IMR-90 (cell line): Measurements from ENCODE around the gene NSL1. TPM values are rescaled to one million over a fixed set of nuclear protein-coding genes. Genes with fewer than 3 reads are reported as not detected.
A peak's percentile ranks its signal among the peaks of the same experiment; 100 is the strongest.

Experiments
- ATAC-seq: fragments of 200-7000 bp; cut with Tn5 transposase; 2 replicates; pipeline ENCODE4 v1.9.1; 2020; ENCODE audit warnings: low read depth, mild to moderate bottlenecking, moderate library complexity
- BruUV-seq: library from RNA; stranded (reverse); fragments of 400-500 nt; replicated peaks from 2 replicates; lab custom pipeline; 2021; lab: Mats Ljungman, UMichigan
- CTCF ChIA-PET: fragments of 300-600 bp; formaldehyde crosslinking; extraction: SDS; loops from one replicate; lab custom pipeline; 2021; ENCODE audit warnings: antibody characterized with exemption; lab: Yijun Ruan, JAX
- POLR2A ChIA-PET: fragments of 300-600 bp; sonication (Branson Sonifier 250); formaldehyde crosslinking; loops from one replicate; lab custom pipeline; 2022; ENCODE audit warnings: antibody characterized with exemption; ENCODE audit not compliant: unreplicated experiment; lab: Charles Lee
- DNase-seq: peaks from one replicate; pipeline ENCODE4 v3.0.0; 2013
- H2AFZ ChIP-seq: replicated peaks from 2 replicates; pipeline ENCODE3; 2013; ENCODE audit warnings: low read length, mild to moderate bottlenecking; ENCODE audit not compliant: poor library complexity
- H2AK5ac ChIP-seq: 2 replicates; pipeline ENCODE4 v1.6.1; 2013; ENCODE audit warnings: low read depth, low read length, inconsistent platforms
- H2AK9ac ChIP-seq: replicated peaks from 2 replicates; pipeline ENCODE3; 2013; ENCODE audit warnings: mild to moderate bottlenecking, low read depth, low read length, moderate library complexity; ENCODE audit not compliant: poor library complexity
- H2BK120ac ChIP-seq: 2 replicates; pipeline ENCODE4 v1.6.1; 2013; ENCODE audit warnings: low read depth, low read length, inconsistent platforms
- H2BK15ac ChIP-seq: 3 replicates; pipeline ENCODE4 v1.6.1; 2013; ENCODE audit warnings: low read depth, low read length, inconsistent platforms
- H2BK20ac ChIP-seq: 2 replicates; pipeline ENCODE4 v1.6.1; 2013; ENCODE audit warnings: low read depth, mild to moderate bottlenecking, inconsistent platforms, low read length, moderate library complexity
- H2BK5ac ChIP-seq: 2 replicates; pipeline ENCODE4 v1.6.1; 2013; ENCODE audit warnings: mild to moderate bottlenecking, low read depth, low read length, inconsistent platforms; ENCODE audit not compliant: poor library complexity, severe bottlenecking
- H3K14ac ChIP-seq: replicated peaks from 2 replicates; pipeline ENCODE4 v1.6.1; 2013; ENCODE audit warnings: low read depth, low read length, inconsistent platforms
- H3K18ac ChIP-seq: 2 replicates; pipeline ENCODE4 v1.6.1; 2013; ENCODE audit warnings: low read depth, low read length, control low read depth
- H3K23ac ChIP-seq: 2 replicates; pipeline ENCODE4 v1.6.1; 2013; ENCODE audit warnings: low read depth, low read length, inconsistent platforms
- H3K27ac ChIP-seq: 2 replicates; pipeline ENCODE4 v1.5.1; 2013; ENCODE audit warnings: mild to moderate bottlenecking, control low read depth, low read length; ENCODE audit not compliant: insufficient read depth
- H3K27me3 ChIP-seq: 2 replicates; pipeline ENCODE4 v1.6.1; 2013; ENCODE audit warnings: low read length; ENCODE audit not compliant: control insufficient read depth, insufficient read depth
- H3K36me3 ChIP-seq: 2 replicates; pipeline ENCODE4 v1.6.1; 2013; ENCODE audit warnings: low read length, mixed read lengths; ENCODE audit not compliant: control insufficient read depth, insufficient read depth
- H3K4ac ChIP-seq: 2 replicates; pipeline ENCODE4 v1.6.1; 2013; ENCODE audit warnings: low read depth, low read length, inconsistent platforms
- H3K4me1 ChIP-seq: 2 replicates; pipeline ENCODE4 v1.6.1; 2013; ENCODE audit warnings: low read length, mixed read lengths; ENCODE audit not compliant: control insufficient read depth, insufficient read depth
- H3K4me2 ChIP-seq: 2 replicates; pipeline ENCODE4 v1.6.1; 2013; ENCODE audit warnings: low read depth, mild to moderate bottlenecking, control low read depth, low read length, moderate library complexity
- H3K4me3 ChIP-seq: 2 replicates; pipeline ENCODE4 v1.5.1; 2013; ENCODE audit warnings: low read depth, mild to moderate bottlenecking, control low read depth, low read length, moderate library complexity; ENCODE audit not compliant: insufficient read depth
- H3K56ac ChIP-seq: 2 replicates; pipeline ENCODE4 v1.6.1; 2013; ENCODE audit warnings: low read length, inconsistent platforms; ENCODE audit not compliant: insufficient read depth; ENCODE audit errors: extremely low read depth
- H3K79me1 ChIP-seq, 2 experiments: 2 replicates each; pipeline ENCODE4 v1.6.1; 2013; ENCODE audit warnings: low read length in 2 of 2, inconsistent platforms in 1 of 2, low read depth in 1 of 2
- H3K9ac ChIP-seq: 2 replicates; pipeline ENCODE4 v1.6.1; 2013; ENCODE audit warnings: low read depth, low read length, control low read depth
- H3K9me1 ChIP-seq: 2 replicates; pipeline ENCODE4 v1.6.1; 2013; ENCODE audit warnings: low read length, inconsistent platforms; ENCODE audit not compliant: insufficient read depth
- H3K9me3 ChIP-seq: 2 replicates; pipeline ENCODE4 v1.6.1; 2013; ENCODE audit warnings: low read length; ENCODE audit not compliant: control insufficient read depth, insufficient read depth
- H4K20me1 ChIP-seq: 2 replicates; pipeline ENCODE4 v1.6.1; 2013; ENCODE audit warnings: low read length, inconsistent platforms; ENCODE audit not compliant: insufficient read depth
- H4K5ac ChIP-seq: 2 replicates; pipeline ENCODE4 v1.6.1; 2013; ENCODE audit warnings: mild to moderate bottlenecking, low read depth, low read length, control low read depth
- H4K8ac ChIP-seq, 2 experiments: 2 replicates each; pipeline ENCODE4 v1.6.1; 2013; ENCODE audit warnings: low read depth in 2 of 2, low read length in 2 of 2, control low read depth in 1 of 2, inconsistent platforms in 1 of 2
- H4K91ac ChIP-seq: 2 replicates; pipeline ENCODE4 v1.6.1; 2013; ENCODE audit warnings: low read depth, low read length, inconsistent platforms; ENCODE audit not compliant: insufficient read depth
- BHLHE40 ChIP-seq: fragments of 150-350 bp; IDR thresholded peaks from 2 replicates; pipeline ENCODE4 v1.6.1; 2016; ENCODE audit warnings: mild to moderate bottlenecking, low read depth, low read length
- MAFK ChIP-seq: IDR thresholded peaks from 2 replicates; pipeline ENCODE4 v1.6.1; 2012; ENCODE audit warnings: low read depth, low read length, improper control_type of control experiment
- NFE2L2 ChIP-seq: fragments of 150-350 bp; IDR thresholded peaks from 2 replicates; pipeline ENCODE4 v1.6.1; 2016; ENCODE audit warnings: low read depth, mild to moderate bottlenecking, low read length
- WGBS, 2 experiments: methylation state at CpG; one replicate each; pipeline versions ENCODE4 v1.1.5 to v1.1.7; 2013; ENCODE audit warnings: missing lambda C conversion rate in 2 of 2; ENCODE audit not compliant: insufficient read length in 1 of 2; ENCODE audit errors: extremely low coverage in 2 of 2; 5-methylcytosine and 5-hydroxymethylcytosine counted together
- dilution Hi-C: fragments of 300-500 bp; cut with HindIII; formaldehyde crosslinking; loops from one replicate; pipeline ENCODE4 v1.14.3; 2018; ENCODE audit warnings: low sequenced_read_pairs; ENCODE audit not compliant: unreplicated experiment
- in situ Hi-C: fragments of 300-500 bp; cut with MboI; formaldehyde crosslinking; loops from 3 replicates; pipeline ENCODE4 v1.14.3; 2019; ENCODE audit warnings: low sequenced_read_pairs, inconsistent platforms, mixed read lengths
- intact Hi-C: fragments of 100-400 bp; cut with micrococcal nuclease; formaldehyde crosslinking; loops from 2 replicates; pipeline ENCODE4 v1.10.0; 2022
- polyA plus RNA-seq, 3 experiments: library from polyadenylated mRNA; depleted of rRNA; stranded (reverse); fragments of >200 nt; gene quantifications; 2 replicates each; pipeline ENCODE4 v1.2.3, GENCODE V29; 2012; ENCODE audit warnings: low replicate concordance in 1 of 3
- total RNA-seq: library from RNA; depleted of rRNA; stranded (reverse); fragments of >200 nt; gene quantifications from 2 replicates; pipeline ENCODE4 v1.2.3, GENCODE V29; 2012

The NSL1 gene
- total and polyA plus RNA-seq, 2 of the 4 experiments (the other 2 are of a cell fraction): 19.1 to 42.5 TPM

DNA sequence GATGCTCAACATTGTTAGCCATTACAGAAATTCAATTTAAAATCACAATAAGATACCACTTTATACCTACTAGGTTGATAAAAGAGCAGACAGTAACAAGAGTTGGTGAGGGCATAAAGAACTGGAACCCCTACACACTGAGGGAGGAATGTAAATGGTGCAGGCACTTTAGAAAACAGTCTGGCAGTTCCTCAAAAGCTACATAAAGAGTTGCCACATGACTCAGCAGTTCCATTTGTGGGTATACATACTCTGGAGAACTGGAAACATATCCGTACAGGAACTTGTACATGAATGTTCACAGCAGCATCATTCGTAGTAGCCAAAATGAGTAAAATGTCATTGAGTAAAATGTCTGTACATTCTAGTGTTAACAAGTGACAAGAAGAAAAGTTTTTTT lies 17.0 kb downstream of the NSL1 start:
- Histone ChIP-seq H2AK5ac (no peak overlapping the region), H3K4me2 (no peak overlapping the region; the same call in 1 of the 2 replicates), H4K20me1 (no peaks in the 10 kb centered on the region), H4K8ac (no peak overlapping the region), H3K4ac (no peak overlapping the region), H3K9me1 (no peaks in the 10 kb centered on the region), H2BK15ac (no peak overlapping the region), H2BK5ac (no peak overlapping the region), H3K27ac (no peak overlapping the region), H3K9me3 (peaks cover 2% of the 10 kb centered on the region; the same call in 1 of the 2 replicates), H3K27me3 (no peaks in the 10 kb centered on the region), H2AFZ (no peak overlapping the region), H3K36me3 (peaks cover 2% of the 10 kb centered on the region; the same call in 1 of the 2 replicates), H3K14ac (no peak overlapping the region), H4K5ac (no peak overlapping the region), H3K18ac (no peak overlapping the region), H3K4me3 (no peak overlapping the region), H3K23ac (no peak overlapping the region), H3K4me1 (peaks cover 3% of the 10 kb centered on the region; the same call in 1 of the 2 replicates), H2BK20ac (no peak overlapping the region), H3K56ac (no peak overlapping the region), H2AK9ac (no peak overlapping the region), H4K91ac (no peak overlapping the region), H3K79me1 (peaks cover 2 to 10% of the 10 kb centered on the region in 2 experiments; a peak in 2 of 4 replicates), H3K9ac (no peak overlapping the region), H2BK120ac (no peak overlapping the region)
- intact Hi-C loops (no loop called here), dilution Hi-C loops (no loop called here), in situ Hi-C loops (no loop called here)
- WGBS, 2 experiments: no CpG with 5 or more reads among the region's 2 CpGs
- POLR2A ChIA-PET: no interaction called here
- BruUV-seq: no TSS peak
- TF ChIP-seq NFE2L2 (peak; percentile 87), BHLHE40 (no peak), MAFK (peak; percentile 44; the same call in 1 of the 2 replicates)
- peak; percentile 42; the same call in 1 of the 2 replicates for ATAC-seq
- CTCF ChIA-PET: no interaction called here
- DNase-seq: peak; percentile 55
